Colonic mucosa (tissue), 4 donors: Measurements from ENCODE around the gene RNF8. TPM values are rescaled to one million over a fixed set of nuclear protein-coding genes. Genes with fewer than 3 reads are reported as not detected.

Source experiments
- DNase-seq: peaks from one replicate; pipeline ENCODE4 v3.0.0-alpha.2; 2020
- H3K27ac ChIP-seq: fragments of 200-600 bp; one replicate; pipeline ENCODE4 v1.8.0; 2021
- H3K27me3 ChIP-seq: fragments of 200-600 bp; one replicate; pipeline ENCODE4 v1.8.0; 2021
- H3K36me3 ChIP-seq: fragments of 200-600 bp; one replicate; pipeline ENCODE4 v1.8.0; 2021
- H3K4me1 ChIP-seq: fragments of 200-600 bp; one replicate; pipeline ENCODE4 v1.8.0; 2021; ENCODE audit warnings: mild to moderate bottlenecking
- H3K4me3 ChIP-seq: fragments of 200-600 bp; one replicate; pipeline ENCODE4 v1.8.0; 2021
- H3K9ac ChIP-seq, 2 donors: one replicate each; pipeline ENCODE4 v1.7.0; 2013; ENCODE audit warnings: control low read depth in 2 of 2, low read depth in 2 of 2, low read length in 2 of 2
- H3K9me3 ChIP-seq: fragments of 200-600 bp; one replicate; pipeline ENCODE4 v1.8.0; 2021
- CTCF ChIP-seq: fragments of 200-600 bp; IDR thresholded peaks from one replicate; pipeline ENCODE4 v1.8.0; 2022; ENCODE audit warnings: antibody characterized with exemption, mild to moderate bottlenecking
- intact Hi-C: fragments of 100-400 bp; cut with DNase I; formaldehyde crosslinking; loops from one replicate; pipeline ENCODE4 v1.14.1; 2022
- total RNA-seq, 2 donors: library from RNA; stranded (reverse); fragmentation: NEBNext Ultra II Directional in 1 of 2; extraction: Animal tissue kit (Norgen Biotek cat#: 25700) in 1 of 2; gene quantifications; one replicate each; pipeline ENCODE4 v1.2.1, GENCODE V29; 2021
- donor health status: healthy.
- donor health status: DM: no; HTN: no; CAD: no.
- donor health status: DM: no; HTN: no; CAD: no.

RNF8 gene
- total RNA-seq, 2 donors from 2014 or later = 12.2 to 17.3 TPM

GRCh38 chr6:37357288-37357687 is 3.5 kb downstream of the RNF8 start:
- peaks cover 10% of the 10 kb centered on the region for H3K4me1 ChIP-seq
- H3K27me3 ChIP-seq = no peaks in the 10 kb centered on the region
- no peak overlapping the region for H3K9ac ChIP-seq
- H3K9me3 ChIP-seq = no peaks in the 10 kb centered on the region
- intact Hi-C loops = no loop called here
- H3K27ac ChIP-seq = no peak overlapping the region
- no peaks in the 10 kb centered on the region for H3K36me3 ChIP-seq
- H3K4me3 ChIP-seq = no peak overlapping the region
- DNase-seq = no peak
- TF ChIP-seq CTCF = no peak

GRCh38 chr6:37357860-37358259 is 4.1 kb downstream of the RNF8 start:
- DNase-seq = no peak
- Histone ChIP-seq H3K27ac (no peak overlapping the region), H3K27me3 (no peaks in the 10 kb centered on the region), H3K9ac (no peak overlapping the region), H3K4me1 (peaks cover 10% of the 10 kb centered on the region), H3K9me3 (no peaks in the 10 kb centered on the region), H3K36me3 (no peaks in the 10 kb centered on the region), H3K4me3 (no peak overlapping the region)
- TF ChIP-seq CTCF = no peak
- intact Hi-C loops = no loop called here

DNA sequence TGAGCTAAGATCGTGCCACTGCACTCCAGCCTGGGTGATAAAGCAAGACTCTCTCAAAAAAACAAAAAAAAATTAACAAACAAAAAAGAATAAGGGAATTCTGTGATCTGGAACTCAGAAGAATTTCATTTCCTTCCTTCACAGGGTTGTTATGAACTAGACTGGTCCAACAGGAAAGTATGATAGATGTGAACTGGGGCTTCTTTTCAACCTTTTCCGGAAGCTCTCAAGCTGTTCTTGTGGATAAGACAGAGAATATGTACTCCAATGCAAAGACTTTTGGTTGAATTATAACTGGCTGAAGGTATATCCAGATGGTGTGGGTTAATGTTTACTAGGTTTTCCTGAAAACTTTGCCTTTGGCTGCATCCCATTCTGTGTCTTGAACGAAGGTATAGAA is 5.3 kb downstream of the RNF8 start:
- TF ChIP-seq CTCF = no peak
- Histone ChIP-seq H3K9me3 (no peaks in the 10 kb centered on the region), H3K27me3 (no peaks in the 10 kb centered on the region), H3K4me3 (no peak overlapping the region), H3K36me3 (no peaks in the 10 kb centered on the region), H3K4me1 (peaks cover 10% of the 10 kb centered on the region), H3K27ac (no peak overlapping the region), H3K9ac (no peak overlapping the region)
- no peak for DNase-seq
- intact Hi-C loops = no loop called here

- Histone ChIP-seq H3K9ac (no peak overlapping the region), H3K36me3 (no peaks in the 10 kb centered on the region), H3K27me3 (no peaks in the 10 kb centered on the region), H3K4me3 (no peak overlapping the region), H3K9me3 (no peaks in the 10 kb centered on the region), H3K27ac (no peak overlapping the region), H3K4me1 (no peaks in the 10 kb centered on the region)
- TF ChIP-seq CTCF = no peak
- no peak for DNase-seq
- intact Hi-C loops = no loop called here
Observed at GRCh38 chr6:37362101-37362828, 8.5 kb downstream of the RNF8 start.

GRCh38 chr6:37365791-37366190 is 12.0 kb downstream of the RNF8 start:
- H3K9ac ChIP-seq = no peak overlapping the region
- DNase-seq = no peak
- H3K27me3 ChIP-seq = no peaks in the 10 kb centered on the region
- intact Hi-C loops = no loop called here
- no peak overlapping the region for H3K27ac ChIP-seq
- no peak for TF ChIP-seq CTCF
- no peaks in the 10 kb centered on the region for H3K4me1 ChIP-seq
- H3K9me3 ChIP-seq = no peaks in the 10 kb centered on the region
- no peak overlapping the region for H3K4me3 ChIP-seq
- H3K36me3 ChIP-seq = no peaks in the 10 kb centered on the region
